HG02852 (cell line): ENCODE measurements around the gene C4orf17.

Experiments
- ATAC-seq: cut with Tn5 transposase; IDR thresholded peaks from one replicate; pipeline ENCODE4 v1.9.1; 2021; ENCODE audit warnings: mild to moderate bottlenecking, moderate library complexity; ENCODE audit not compliant: unreplicated experiment

The C4orf17 gene

DNA sequence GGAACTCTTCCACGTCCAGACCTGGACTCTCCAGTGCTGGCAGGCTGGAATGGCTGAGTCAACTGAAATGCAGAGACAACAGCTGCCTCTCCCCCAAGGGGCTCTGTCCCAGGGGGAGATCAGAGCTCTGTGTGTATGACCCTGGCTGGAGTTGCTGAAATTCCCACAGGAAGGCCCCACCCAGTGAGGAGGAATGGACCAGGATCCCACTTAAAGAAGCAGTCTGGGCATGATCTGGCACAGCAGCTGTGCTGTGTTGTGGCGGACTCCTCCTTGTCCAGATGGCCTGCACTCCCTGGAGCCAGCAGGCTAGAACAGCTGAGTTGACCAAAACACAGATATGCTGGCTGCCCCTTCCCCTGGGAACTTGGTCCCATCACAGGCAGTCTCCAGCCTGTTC is 25.4 kb downstream of the C4orf17 start:
- no peak for ATAC-seq

GRCh38 chr4:99536848-99537247 is 26.0 kb downstream of the C4orf17 start:
- ATAC-seq = no peak

DNA sequence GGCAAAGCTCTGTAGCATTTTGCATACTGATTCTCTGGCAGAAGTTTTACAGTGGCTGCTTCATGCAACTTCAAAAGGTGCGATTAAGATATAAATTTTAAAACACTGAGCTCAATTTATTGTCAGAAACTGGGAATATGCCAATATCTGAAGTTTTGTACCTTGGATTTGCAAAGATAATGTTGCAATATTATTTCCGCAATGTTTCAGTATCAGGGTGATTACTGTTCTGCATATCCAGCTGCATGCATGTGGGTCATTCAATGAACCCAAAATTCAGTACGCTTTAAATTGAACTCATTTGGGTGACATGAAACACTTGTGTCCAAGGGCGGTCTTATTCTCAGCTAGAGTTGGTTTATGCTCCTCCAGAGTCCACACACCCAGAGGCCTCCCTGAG is 26.9 kb downstream of the C4orf17 start:
- no peak for ATAC-seq

GRCh38 chr4:99540277-99540939 is 29.6 kb downstream of the C4orf17 start:
- ATAC-seq = no peak

GRCh38 chr4:99552872-99553271 is 42.1 kb downstream of the C4orf17 start:
- ATAC-seq = no peak

GRCh38 chr4:99563310-99564186 is 52.7 kb downstream of the C4orf17 start, which contains the start of gene TRMT10A:
Gene TRMT10A, minus strand, starts transcription at chr4:99564039. Its CDS starts 4,701 bp downstream, at chr4:99559338.
- peak; percentile 94 for ATAC-seq

- no peak for ATAC-seq
These were observed 54.1 kb downstream of the C4orf17 start for GRCh38 chr4:99564921-99565320.

- no peak for ATAC-seq
These were observed 61.1 kb downstream of the C4orf17 start for GRCh38 chr4:99571883-99572282.

GRCh38 chr4:99572527-99573240 is 61.9 kb downstream of the C4orf17 start:
- ATAC-seq = no peak

DNA sequence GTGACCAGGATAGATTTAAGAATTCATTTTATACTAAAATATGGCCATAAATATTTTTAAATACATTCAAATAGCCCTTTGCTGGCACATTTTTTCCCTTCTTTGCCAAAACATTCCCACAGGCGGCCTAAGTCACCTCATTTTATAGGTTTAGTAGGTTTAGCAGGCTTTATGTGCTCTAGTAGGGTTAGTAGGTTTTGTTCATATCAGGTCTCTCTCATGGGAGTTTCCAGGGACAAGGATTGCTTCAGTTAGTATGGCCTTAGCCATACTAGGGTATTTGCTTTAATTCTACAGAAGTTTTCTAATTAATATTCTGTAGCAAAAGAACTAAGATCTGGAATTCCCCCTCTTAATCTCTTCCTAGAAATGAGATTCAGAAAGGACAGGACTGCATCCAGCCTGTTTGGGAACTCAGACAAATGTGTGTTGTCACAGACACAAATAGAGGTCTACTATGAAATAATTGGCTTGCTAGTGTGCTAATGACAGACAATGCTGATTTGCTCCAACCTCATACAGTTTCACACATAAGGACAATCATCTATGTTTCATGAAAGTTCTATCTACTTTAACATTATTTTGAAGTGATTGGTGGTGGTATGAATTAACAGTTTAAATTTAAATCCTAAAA is 63.0 kb downstream of the C4orf17 start:
- ATAC-seq = no peak

DNA sequence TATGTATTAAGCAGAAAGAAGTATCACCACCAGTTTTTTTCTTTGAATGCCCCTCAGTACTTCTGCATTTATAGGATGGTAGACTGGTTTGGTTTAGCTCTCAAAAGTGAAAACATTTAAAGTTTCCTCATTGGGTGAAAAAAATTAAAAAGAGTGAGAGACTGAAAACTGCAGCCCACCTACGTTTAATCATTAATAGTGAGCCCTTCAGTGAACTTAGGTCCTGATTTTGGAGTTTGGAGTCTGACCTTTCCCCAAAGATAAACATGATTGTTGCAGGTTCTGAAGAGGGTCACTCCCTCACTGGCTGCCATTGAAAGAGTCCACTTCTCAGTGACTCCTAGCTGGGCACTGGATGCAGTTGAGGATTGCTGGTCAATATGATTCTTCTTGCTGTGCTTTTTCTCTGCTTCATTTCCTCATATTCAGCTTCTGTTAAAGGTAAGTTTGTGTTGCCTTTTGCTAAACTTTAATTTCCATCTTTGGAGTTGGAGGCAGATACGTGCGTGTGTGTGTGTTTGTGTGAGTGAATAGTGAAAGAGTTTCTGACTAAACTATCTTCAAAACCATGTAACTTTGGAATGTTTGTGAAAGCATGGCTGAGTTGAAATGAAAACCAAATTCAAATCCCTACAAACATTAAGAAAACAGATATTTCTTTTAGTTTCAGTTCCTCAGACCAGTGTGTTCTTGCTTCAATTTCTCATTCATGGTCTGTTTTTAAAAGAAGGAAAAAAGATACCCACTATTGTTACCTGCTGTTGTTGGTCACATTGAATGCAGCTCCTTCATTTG is 63.9 kb downstream of the C4orf17 start, which contains the start of gene MTTP:
Gene MTTP (plus strand): TSS at position 295 of the 795 bp plus-strand sequence. CDS start 86 bp downstream, at position 381.
- ATAC-seq = peak; percentile 89

GRCh38 chr4:99578714-99579113 is 67.9 kb downstream of the C4orf17 start:
- no peak for ATAC-seq

DNA sequence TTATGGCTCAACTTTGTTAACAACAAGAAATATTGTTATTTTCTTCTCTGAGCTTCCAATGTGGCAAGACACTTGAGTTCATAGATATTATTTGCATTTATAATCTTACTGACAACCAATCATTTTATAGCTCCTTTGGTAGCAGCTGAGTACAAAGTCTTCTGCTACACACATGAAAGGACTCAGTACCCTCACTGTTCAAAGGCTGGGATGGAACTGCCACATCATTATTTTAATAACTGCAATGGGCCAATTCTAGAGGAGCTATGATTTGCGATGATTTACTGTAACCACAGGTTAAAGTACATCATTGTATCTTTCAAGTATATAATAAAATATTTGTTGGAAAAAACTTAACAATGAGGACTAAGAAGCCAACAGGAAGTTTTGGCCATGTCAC is 74.7 kb downstream of the C4orf17 start:
- no peak for ATAC-seq

- ATAC-seq = no peak
These were observed 75.5 kb downstream of the C4orf17 start for GRCh38 chr4:99586322-99586721.

GRCh38 chr4:99586797-99587196 is 76.0 kb downstream of the C4orf17 start:
- ATAC-seq = no peak

GRCh38 chr4:99587309-99587708 is 76.5 kb downstream of the C4orf17 start:
- no peak for ATAC-seq

DNA sequence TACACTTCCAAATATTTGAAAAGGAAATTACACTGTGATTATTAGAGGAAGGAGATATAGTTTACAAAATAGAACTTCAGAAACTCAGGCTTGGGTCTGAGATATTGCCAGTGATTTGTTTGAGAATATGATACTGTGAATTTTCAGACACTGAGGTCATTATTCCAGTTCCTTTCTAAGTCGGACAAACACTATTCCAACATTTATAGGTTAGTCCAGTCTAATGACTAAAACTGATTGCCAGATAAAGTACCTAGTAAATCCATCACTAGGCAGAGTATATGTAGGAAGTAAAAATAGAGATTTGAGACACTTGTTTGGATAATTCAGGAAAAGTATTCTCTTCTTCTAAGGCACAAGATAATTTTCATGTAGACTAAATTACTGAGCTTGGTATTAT is 77.0 kb downstream of the C4orf17 start:
- ATAC-seq = no peak

- no peak for ATAC-seq
These were observed 80.9 kb downstream of the C4orf17 start for GRCh38 chr4:99591757-99592156.
